Left cardiac atrium (tissue), 4 donors: ENCODE measurements around the gene LPAR6. TPM values are rescaled to one million over a fixed set of nuclear protein-coding genes. Genes with fewer than 3 reads are reported as not detected.
"Not testable (repeated sequence)": the region's sequence is repeated elsewhere in the genome, so short reads cannot be mapped to it uniquely, and the experiment has no call there.

Experiments used
- ATAC-seq, 2 donors: fragments of 200-7000 bp; cut with Tn5 transposase; one replicate each; pipeline ENCODE4 v1.9.1; 2020; ENCODE audit warnings: mild to moderate bottlenecking in 2 of 2, moderate library complexity in 2 of 2
- DNase-seq: peaks from one replicate; pipeline ENCODE4 v3.0.0-alpha.2; 2020
- intact Hi-C, 2 donors: fragments of 100-400 bp; cut with DNase I; formaldehyde crosslinking; loops; one replicate each; pipeline versions ENCODE4 v1.14.1 to v1.15.1; 2022 to 2023
- total RNA-seq, 2 donors: library from RNA; stranded (reverse); fragmentation: NEBNext Ultra II Directional; extraction: Animal tissue kit (Norgen Biotek cat#: 25700); gene quantifications; one replicate each; pipeline ENCODE4 v1.2.1, GENCODE V29; 2021
- donor health status: DM: no; HTN: yes; CAD: no.
- donor health status: DM: no; HTN: yes; CAD: no; lungs with severe emphysema.
- donor health status: DM: yes; HTN: yes; CAD: no.
- donor health status: Dilated cardiomyopathy.

Gene LPAR6
- total RNA-seq, 2 donors from 2014 or later, result 13.5 to 15.0 TPM

GRCh38 chr13:48424212-48424611, 11.3 kb upstream of the LPAR6 start:
- intact Hi-C loops, result no loop called here
- ATAC-seq, result no peak
- no peak for DNase-seq

- ATAC-seq, DNase-seq, intact Hi-C loops: not testable (repeated sequence)
These were observed 9.1 kb upstream of the LPAR6 start for GRCh38 chr13:48422003-48422402.

- DNase-seq, result no peak
- ATAC-seq, result no peak
- intact Hi-C loops, result no loop called here
These were observed 2.6 kb upstream of the LPAR6 start for GRCh38 chr13:48415516-48415915.

GRCh38 chr13:48414501-48414900, 1.6 kb upstream of the LPAR6 start:
- intact Hi-C loops, result loop anchor here in 1 of 2 donors (5.0 kb wide), 1 partner anchor 163 kb away; no protein-coding TSS in a partner anchor
- ATAC-seq, result no peak

GRCh38 chr13:48411841-48412531, 927 bp downstream of the LPAR6 start:
- ATAC-seq, result peak; percentile 28 to 63
- DNase-seq, result no peak
- intact Hi-C loops, result loop anchor here in 1 of 2 donors (5.0 kb wide), 1 partner anchor 165 kb away; no protein-coding TSS in a partner anchor

More at GRCh38 chr13:48414501-48414900, 1.6 kb upstream of the LPAR6 start:
- DNase-seq, result no peak

- DNase-seq (no peak), ATAC-seq (no peak)
- intact Hi-C loops, result loop anchor here in 1 of 2 donors (5.0 kb wide), 1 partner anchor 166 kb away; no protein-coding TSS in a partner anchor
These were observed 1.6 kb downstream of the LPAR6 start for GRCh38 chr13:48411147-48411794.

GRCh38 chr13:48410199-48410598, 2.7 kb downstream of the LPAR6 start:
- intact Hi-C loops, result loop anchor here in 1 of 2 donors (5.0 kb wide), 1 partner anchor 167 kb away; no protein-coding TSS in a partner anchor
- no peak for ATAC-seq

GRCh38 chr13:48405875-48406274, 7.0 kb downstream of the LPAR6 start:
- intact Hi-C loops, result no loop called here
- DNase-seq, result no peak
- no peak for ATAC-seq

More at GRCh38 chr13:48410199-48410598, 2.7 kb downstream of the LPAR6 start:
- DNase-seq, result no peak

GRCh38 chr13:48404952-48405351, 8.0 kb downstream of the LPAR6 start:
- intact Hi-C loops, result no loop called here
- no peak for ATAC-seq
- no peak for DNase-seq

- ATAC-seq (peak in 1 of 2 donors; percentile 16), DNase-seq (no peak)
- intact Hi-C loops, result no loop called here
These were observed 9.0 kb downstream of the LPAR6 start for GRCh38 chr13:48403913-48404312.

GRCh38 chr13:48403151-48403631, 9.7 kb downstream of the LPAR6 start:
- no peak for DNase-seq
- intact Hi-C loops, result no loop called here
- ATAC-seq, result peak; percentile 45 to 46

GRCh38 chr13:48402325-48402932, 10.5 kb downstream of the LPAR6 start:
- DNase-seq, result no peak
- ATAC-seq, result no peak
- intact Hi-C loops, result no loop called here

GRCh38 chr13:48401480-48401879, 11.4 kb downstream of the LPAR6 start:
- ATAC-seq (no peak), DNase-seq (no peak)
- intact Hi-C loops, result no loop called here

- intact Hi-C loops, result no loop called here
- DNase-seq, result no peak
- ATAC-seq, result peak; percentile 65 to 85
These were observed 12.0 kb downstream of the LPAR6 start for GRCh38 chr13:48400850-48401291.

- intact Hi-C loops, result no loop called here
- ATAC-seq, result no peak
- no peak for DNase-seq
These were observed 12.7 kb downstream of the LPAR6 start for GRCh38 chr13:48400090-48400694.

GRCh38 chr13:48398450-48399095, 14.3 kb downstream of the LPAR6 start:
- intact Hi-C loops, result no loop called here
- DNase-seq (no peak), ATAC-seq (no peak)

GRCh38 chr13:48397744-48398143, 15.2 kb downstream of the LPAR6 start:
- DNase-seq, result no peak
- ATAC-seq, result no peak
- intact Hi-C loops, result no loop called here

- intact Hi-C loops, result no loop called here
- ATAC-seq (no peak), DNase-seq (no peak)
These were observed 19.2 kb downstream of the LPAR6 start for GRCh38 chr13:48393698-48394085.
